Measurements from ENCODE around the gene DCAF10. TPM values are rescaled to one million over a fixed set of nuclear protein-coding genes. Genes with fewer than 3 reads are reported as not detected.

Gene DCAF10
- total and polyA plus RNA-seq, 2 of the 13 experiments (the other 11 are each of a cell fraction or from before 2014, with no cell fraction given), result 9.2 to 20.3 TPM

GRCh38 chr9:37839496-37840461 lies 39.2 kb downstream of the DCAF10 start (continued):
- TF ChIP-seq MATR3 (CRISPR knock-in tag; IDR thresholded peaks at IDR 0.05) (no peak), RAD51 (IDR thresholded peaks at IDR 0.05; ENCODE audit: borderline replicate concordance) (no peak), ATF6 (CRISPR knock-in tag; conservative IDR thresholded peaks at IDR 0.05) (no peak)

GRCh38 chr9:37840560-37841194 lies 40.1 kb downstream of the DCAF10 start:
- H4K20me1 ChIP-seq (ENCODE audit: insufficient read depth, low read length), result no peaks in the 10 kb centered on the region
- no peaks in the 10 kb centered on the region for H3K9me3 ChIP-seq (ENCODE audit: low read length)
- 88% methylated on average over 4 of the region's 4 CpGs for WGBS (ENCODE audit: low lambda C conversion rate)
- POLR2A ChIA-PET, result no interaction called here
- no peak overlapping the region for H3K27ac ChIP-seq (ENCODE audit: extremely low read length, insufficient read depth, low read length)
- ATAC-seq (no peak), FAIRE-seq (no peak), DNase-seq (ENCODE audit: low spot score) (no peak)
- no TSS peak for BruUV-seq (replicated peaks)
- H3K9ac ChIP-seq (ENCODE audit: insufficient read depth, low read depth, low read length), result no peak overlapping the region
- intact Hi-C loops (cut with micrococcal nuclease; ENCODE audit: unreplicated experiment) (no loop called here), in situ Hi-C loops (cut with HindIII; ENCODE audit: extremely low pct_ligation_motif_present, low pct_unique_long_range_greater_than_20kb) (loop anchor here (5.0 kb wide), 1 partner anchor 48 kb away; no protein-coding TSS in a partner anchor)
- peaks cover 2 to 11% of the 10 kb centered on the region in 2 experiments; a peak in 2 of 5 replicates for H3K36me3 ChIP-seq (replicated peaks in 1 of 2; ENCODE audit: control insufficient read depth in 1 of 2, insufficient read depth in 2 of 2, low read length in 2 of 2)
- no peak overlapping the region for H3K4me2 ChIP-seq (ENCODE audit: low read depth, low read length)
- no peak overlapping the region for H2AFZ ChIP-seq (ENCODE audit: low read length)
- H3K4me1 ChIP-seq (ENCODE audit: insufficient read depth, low read length), result no peaks in the 10 kb centered on the region
- no peaks in the 10 kb centered on the region for H3K79me2 ChIP-seq (ENCODE audit: insufficient read depth, low read length)
- H3K4me3 ChIP-seq (replicated peaks in 1 of 3; ENCODE audit: insufficient read depth in 1 of 3, low read depth in 2 of 3, low read length in 3 of 3), result no peak overlapping the region
- H3K27me3 ChIP-seq (ENCODE audit: control insufficient read depth in 1 of 2, insufficient read depth in 2 of 2, low read length in 2 of 2), result no peaks in the 10 kb centered on the region
- CTCF ChIA-PET (ENCODE audit: low intra/inter-chr PET ratio, low total read pairs), result no interaction called here
- no peak for TF ChIP-seq ZSCAN12 (CRISPR knock-in tag; IDR thresholded peaks at IDR 0.05)
- no peak for TF ChIP-seq ARID2 (CRISPR knock-in tag; IDR thresholded peaks at IDR 0.05; ENCODE audit: borderline replicate concordance)
- no peak for TF ChIP-seq EZH2 (conservative IDR thresholded peaks at IDR 0.05; ENCODE audit: low read depth, low read length)
- no peak for TF ChIP-seq MED8 (CRISPR knock-in tag; IDR thresholded peaks at IDR 0.05; ENCODE audit: insufficient replicate concordance)
- no peak for TF ChIP-seq SALL2 (CRISPR knock-in tag; IDR thresholded peaks at IDR 0.05)
- no peak for TF ChIP-seq GLI4 (CRISPR knock-in tag; IDR thresholded peaks at IDR 0.05; ENCODE audit: borderline replicate concordance)
- no peak for TF ChIP-seq ZNF431 (CRISPR knock-in tag; IDR thresholded peaks at IDR 0.05; ENCODE audit: borderline replicate concordance, low read depth)
- no peak for TF ChIP-seq HNF1A (IDR thresholded peaks at IDR 0.05; ENCODE audit: low read depth)
- TF ChIP-seq HNF1A (CRISPR knock-in tag; IDR thresholded peaks at IDR 0.05; ENCODE audit: borderline replicate concordance), result no peak
- TF ChIP-seq MATR3 (CRISPR knock-in tag; IDR thresholded peaks at IDR 0.05), result no peak
- no peak for TF ChIP-seq HOXA7 (CRISPR knock-in tag; IDR thresholded peaks at IDR 0.05)
- no peak for TF ChIP-seq MAFG (CRISPR knock-in tag; IDR thresholded peaks at IDR 0.05)
- no peak for TF ChIP-seq ELF4 (CRISPR knock-in tag; IDR thresholded peaks at IDR 0.05; ENCODE audit: borderline replicate concordance)
- no peak for TF ChIP-seq ZSCAN30 (CRISPR knock-in tag; IDR thresholded peaks at IDR 0.05)

Measured in HepG2 (cell line).